HepG2 (cell line): Measurements from ENCODE around the gene KDM6B. TPM values are rescaled to one million over a fixed set of nuclear protein-coding genes. Genes with fewer than 3 reads are reported as not detected.

Experiments used
- FOXK1 ChIP-seq: sonication (generic); formaldehyde crosslinking; IDR thresholded peaks from 2 replicates; pipeline ENCODE4 v1.4.0; 2020; ENCODE audit warnings: low read depth, missing genetic modification reagents, borderline replicate concordance
- GABPA ChIP-seq, 2 experiments: IDR thresholded peaks; 2 replicates each; pipeline ENCODE4 v1.6.1; 2011 to 2016; ENCODE audit warnings: low read depth in 2 of 2, low read length in 1 of 2, missing biosample characterization in 1 of 2, missing genetic modification characterization in 1 of 2
- NAIF1 ChIP-seq: sonication (generic); formaldehyde crosslinking; IDR thresholded peaks from 2 replicates; pipeline ENCODE4 v1.5.0; 2020; ENCODE audit warnings: mild to moderate bottlenecking, missing genetic modification reagents, borderline replicate concordance
- NFRKB ChIP-seq: fragments of 450-650 bp; IDR thresholded peaks from 2 replicates; pipeline ENCODE4 v1.6.1; 2017
- SKIL ChIP-seq: sonication (generic); formaldehyde crosslinking; IDR thresholded peaks from 2 replicates; pipeline ENCODE4 v1.8.0; 2022; ENCODE audit warnings: missing genetic modification reagents, mild to moderate bottlenecking, moderate library complexity, borderline replicate concordance
- ZNF761 ChIP-seq: sonication (generic); formaldehyde crosslinking; conservative IDR thresholded peaks from 2 replicates; pipeline ENCODE4 v1.4.0; 2020; ENCODE audit warnings: mild to moderate bottlenecking, missing genetic modification reagents
- polyA plus RNA-seq, 8 experiments: library from polyadenylated mRNA; depleted of rRNA in 3 of 8; stranded (reverse) in 7 of 8; unstranded in 1 of 8; fragments of >200 nt; fragmentation: Illumina TruSeq in 4 of 8; extraction: Trizol in 4 of 8; gene quantifications; 2 replicates each; pipeline versions ENCODE4 v1.2.1 to v1.2.3, GENCODE V29; 2011 to 2016; ENCODE audit warnings: low read depth in 4 of 8, missing spikeins in 1 of 8, mixed read lengths in 1 of 8; ENCODE audit not compliant: insufficient read depth in 1 of 8
- total RNA-seq, 5 experiments: library from RNA; depleted of rRNA; stranded (reverse); fragments of >200 nt; fragmentation: Illumina TruSeq; extraction: Trizol; gene quantifications; 2 replicates each; pipeline ENCODE4 v1.2.3, GENCODE V29; 2016; ENCODE audit warnings: low read depth in 1 of 5
- TF ChIP-seq, protein P1 (sequence below): sonication (generic); formaldehyde crosslinking; IDR thresholded peaks from 2 replicates; pipeline ENCODE4 v1.5.0; 2020; ENCODE audit warnings: mild to moderate bottlenecking, missing genetic modification reagents, borderline replicate concordance
- TF ChIP-seq, protein P2 (sequence below), 2 experiments: sonication (generic) in 1 of 2; formaldehyde crosslinking in 1 of 2; IDR thresholded peaks; 2 replicates each; pipeline versions ENCODE4 v1.6.1 to v1.9.0; 2014 to 2022; ENCODE audit warnings: antibody characterized with exemption in 1 of 2, borderline replicate concordance in 1 of 2, inconsistent platforms in 1 of 2, low read depth in 1 of 2, missing genetic modification reagents in 1 of 2
- TF ChIP-seq, protein P3 (sequence below): sonication (generic); formaldehyde crosslinking; IDR thresholded peaks from 2 replicates; pipeline ENCODE4 v1.5.1; 2020; ENCODE audit warnings: mild to moderate bottlenecking, missing genetic modification reagents, moderate library complexity

Gene KDM6B
- total and polyA plus RNA-seq, 2 of the 13 experiments (the other 11 are each of a cell fraction or from before 2014, with no cell fraction given) = 1.3 to 2.1 TPM

DNA sequence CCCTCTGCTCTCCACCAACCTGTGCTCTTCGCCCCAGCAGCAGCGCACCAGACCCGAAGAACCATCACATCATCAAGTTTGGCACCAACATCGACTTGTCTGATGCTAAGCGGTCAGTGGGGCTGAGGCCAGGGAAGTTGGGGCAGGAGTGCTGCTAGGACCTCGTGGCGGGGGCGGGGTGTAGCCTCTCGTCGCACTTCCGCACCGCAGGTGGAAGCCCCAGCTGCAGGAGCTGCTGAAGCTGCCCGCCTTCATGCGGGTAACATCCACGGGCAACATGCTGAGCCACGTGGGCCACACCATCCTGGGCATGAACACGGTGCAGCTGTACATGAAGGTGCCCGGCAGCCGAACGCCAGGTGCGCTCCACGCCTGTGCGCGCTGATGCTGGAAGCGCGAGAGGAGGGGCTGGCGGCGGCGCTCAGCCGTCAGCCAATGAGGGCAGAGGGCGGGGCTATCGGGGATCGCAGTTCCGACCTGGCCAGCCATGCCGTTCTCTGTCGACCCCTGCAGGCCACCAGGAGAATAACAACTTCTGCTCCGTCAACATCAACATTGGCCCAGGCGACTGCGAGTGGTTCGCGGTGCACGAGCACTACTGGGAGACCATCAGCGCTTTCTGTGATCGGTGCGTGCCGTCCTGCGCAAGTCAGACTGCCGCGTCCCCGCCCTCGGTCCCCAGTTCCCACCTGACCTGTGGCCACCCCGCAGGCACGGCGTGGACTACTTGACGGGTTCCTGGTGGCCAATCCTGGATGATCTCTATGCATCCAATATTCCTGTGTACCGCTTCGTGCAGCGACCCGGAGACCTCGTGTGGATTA is 17.6 kb downstream of the KDM6B start (continued):
- 0 out of 2 replicates have a peak, but pooled peaks have one; percentile 27 for TF ChIP-seq SKIL (CRISPR knock-in tag)
- TF ChIP-seq, protein P1, sequence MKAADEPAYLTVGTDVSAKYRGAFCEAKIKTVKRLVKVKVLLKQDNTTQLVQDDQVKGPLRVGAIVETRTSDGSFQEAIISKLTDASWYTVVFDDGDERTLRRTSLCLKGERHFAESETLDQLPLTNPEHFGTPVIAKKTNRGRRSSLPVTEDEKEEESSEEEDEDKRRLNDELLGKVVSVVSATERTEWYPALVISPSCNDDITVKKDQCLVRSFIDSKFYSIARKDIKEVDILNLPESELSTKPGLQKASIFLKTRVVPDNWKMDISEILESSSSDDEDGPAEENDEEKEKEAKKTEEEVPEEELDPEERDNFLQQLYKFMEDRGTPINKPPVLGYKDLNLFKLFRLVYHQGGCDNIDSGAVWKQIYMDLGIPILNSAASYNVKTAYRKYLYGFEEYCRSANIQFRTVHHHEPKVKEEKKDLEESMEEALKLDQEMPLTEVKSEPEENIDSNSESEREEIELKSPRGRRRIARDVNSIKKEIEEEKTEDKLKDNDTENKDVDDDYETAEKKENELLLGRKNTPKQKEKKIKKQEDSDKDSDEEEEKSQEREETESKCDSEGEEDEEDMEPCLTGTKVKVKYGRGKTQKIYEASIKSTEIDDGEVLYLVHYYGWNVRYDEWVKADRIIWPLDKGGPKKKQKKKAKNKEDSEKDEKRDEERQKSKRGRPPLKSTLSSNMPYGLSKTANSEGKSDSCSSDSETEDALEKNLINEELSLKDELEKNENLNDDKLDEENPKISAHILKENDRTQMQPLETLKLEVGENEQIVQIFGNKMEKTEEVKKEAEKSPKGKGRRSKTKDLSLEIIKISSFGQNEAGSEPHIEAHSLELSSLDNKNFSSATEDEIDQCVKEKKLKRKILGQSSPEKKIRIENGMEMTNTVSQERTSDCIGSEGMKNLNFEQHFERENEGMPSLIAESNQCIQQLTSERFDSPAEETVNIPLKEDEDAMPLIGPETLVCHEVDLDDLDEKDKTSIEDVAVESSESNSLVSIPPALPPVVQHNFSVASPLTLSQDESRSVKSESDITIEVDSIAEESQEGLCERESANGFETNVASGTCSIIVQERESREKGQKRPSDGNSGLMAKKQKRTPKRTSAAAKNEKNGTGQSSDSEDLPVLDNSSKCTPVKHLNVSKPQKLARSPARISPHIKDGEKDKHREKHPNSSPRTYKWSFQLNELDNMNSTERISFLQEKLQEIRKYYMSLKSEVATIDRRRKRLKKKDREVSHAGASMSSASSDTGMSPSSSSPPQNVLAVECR = peak; percentile 71; the same call in 1 of the 2 replicates
- TF ChIP-seq GABPA (IDR thresholded peaks at IDR 0.05; ENCODE audit: low read depth, low read length) = no peak
- TF ChIP-seq GABPA (CRISPR knock-in tag; IDR thresholded peaks at IDR 0.05; ENCODE audit: low read depth) = peak; percentile 25; the same call in 1 of the 2 replicates
- no peak for TF ChIP-seq NAIF1 (CRISPR knock-in tag)
- TF ChIP-seq ZNF761 = 0 out of 2 replicates have a peak, but pooled peaks have one; percentile 30
- TF ChIP-seq, protein P2, sequence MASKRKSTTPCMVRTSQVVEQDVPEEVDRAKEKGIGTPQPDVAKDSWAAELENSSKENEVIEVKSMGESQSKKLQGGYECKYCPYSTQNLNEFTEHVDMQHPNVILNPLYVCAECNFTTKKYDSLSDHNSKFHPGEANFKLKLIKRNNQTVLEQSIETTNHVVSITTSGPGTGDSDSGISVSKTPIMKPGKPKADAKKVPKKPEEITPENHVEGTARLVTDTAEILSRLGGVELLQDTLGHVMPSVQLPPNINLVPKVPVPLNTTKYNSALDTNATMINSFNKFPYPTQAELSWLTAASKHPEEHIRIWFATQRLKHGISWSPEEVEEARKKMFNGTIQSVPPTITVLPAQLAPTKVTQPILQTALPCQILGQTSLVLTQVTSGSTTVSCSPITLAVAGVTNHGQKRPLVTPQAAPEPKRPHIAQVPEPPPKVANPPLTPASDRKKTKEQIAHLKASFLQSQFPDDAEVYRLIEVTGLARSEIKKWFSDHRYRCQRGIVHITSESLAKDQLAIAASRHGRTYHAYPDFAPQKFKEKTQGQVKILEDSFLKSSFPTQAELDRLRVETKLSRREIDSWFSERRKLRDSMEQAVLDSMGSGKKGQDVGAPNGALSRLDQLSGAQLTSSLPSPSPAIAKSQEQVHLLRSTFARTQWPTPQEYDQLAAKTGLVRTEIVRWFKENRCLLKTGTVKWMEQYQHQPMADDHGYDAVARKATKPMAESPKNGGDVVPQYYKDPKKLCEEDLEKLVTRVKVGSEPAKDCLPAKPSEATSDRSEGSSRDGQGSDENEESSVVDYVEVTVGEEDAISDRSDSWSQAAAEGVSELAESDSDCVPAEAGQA (IDR thresholded peaks at IDR 0.05; ENCODE audit: low read depth) = peak; percentile 54; the same call in 1 of the 2 replicates
- TF ChIP-seq, protein P2 (CRISPR knock-in tag; IDR thresholded peaks at IDR 0.05; ENCODE audit: borderline replicate concordance) = no peak
- peak; percentile 64; the same call in 1 of the 2 replicates for TF ChIP-seq FOXK1 (CRISPR knock-in tag)
- no peak for TF ChIP-seq NFRKB
- TF ChIP-seq, protein P3, sequence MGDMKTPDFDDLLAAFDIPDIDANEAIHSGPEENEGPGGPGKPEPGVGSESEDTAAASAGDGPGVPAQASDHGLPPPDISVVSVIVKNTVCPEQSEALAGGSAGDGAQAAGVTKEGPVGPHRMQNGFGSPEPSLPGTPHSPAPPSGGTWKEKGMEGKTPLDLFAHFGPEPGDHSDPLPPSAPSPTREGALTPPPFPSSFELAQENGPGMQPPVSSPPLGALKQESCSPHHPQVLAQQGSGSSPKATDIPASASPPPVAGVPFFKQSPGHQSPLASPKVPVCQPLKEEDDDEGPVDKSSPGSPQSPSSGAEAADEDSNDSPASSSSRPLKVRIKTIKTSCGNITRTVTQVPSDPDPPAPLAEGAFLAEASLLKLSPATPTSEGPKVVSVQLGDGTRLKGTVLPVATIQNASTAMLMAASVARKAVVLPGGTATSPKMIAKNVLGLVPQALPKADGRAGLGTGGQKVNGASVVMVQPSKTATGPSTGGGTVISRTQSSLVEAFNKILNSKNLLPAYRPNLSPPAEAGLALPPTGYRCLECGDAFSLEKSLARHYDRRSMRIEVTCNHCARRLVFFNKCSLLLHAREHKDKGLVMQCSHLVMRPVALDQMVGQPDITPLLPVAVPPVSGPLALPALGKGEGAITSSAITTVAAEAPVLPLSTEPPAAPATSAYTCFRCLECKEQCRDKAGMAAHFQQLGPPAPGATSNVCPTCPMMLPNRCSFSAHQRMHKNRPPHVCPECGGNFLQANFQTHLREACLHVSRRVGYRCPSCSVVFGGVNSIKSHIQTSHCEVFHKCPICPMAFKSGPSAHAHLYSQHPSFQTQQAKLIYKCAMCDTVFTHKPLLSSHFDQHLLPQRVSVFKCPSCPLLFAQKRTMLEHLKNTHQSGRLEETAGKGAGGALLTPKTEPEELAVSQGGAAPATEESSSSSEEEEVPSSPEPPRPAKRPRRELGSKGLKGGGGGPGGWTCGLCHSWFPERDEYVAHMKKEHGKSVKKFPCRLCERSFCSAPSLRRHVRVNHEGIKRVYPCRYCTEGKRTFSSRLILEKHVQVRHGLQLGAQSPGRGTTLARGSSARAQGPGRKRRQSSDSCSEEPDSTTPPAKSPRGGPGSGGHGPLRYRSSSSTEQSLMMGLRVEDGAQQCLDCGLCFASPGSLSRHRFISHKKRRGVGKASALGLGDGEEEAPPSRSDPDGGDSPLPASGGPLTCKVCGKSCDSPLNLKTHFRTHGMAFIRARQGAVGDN (CRISPR knock-in tag) = peak; percentile 62
